Activated T-helper 1 cell treated with anti-CD3 and anti-CD28 coated beads, Interleukin-2, amount 50 U/mL, for 16 hours (primary cell): ENCODE measurements around the gene TAS2R30.

Experiments used
- DNase-seq, 2 donors: peaks; one replicate each; pipeline ENCODE4 v3.0.0-alpha.2; 2020; ENCODE audit warnings: low read depth in 1 of 2, low spot score in 1 of 2

TAS2R30 gene, protein sequence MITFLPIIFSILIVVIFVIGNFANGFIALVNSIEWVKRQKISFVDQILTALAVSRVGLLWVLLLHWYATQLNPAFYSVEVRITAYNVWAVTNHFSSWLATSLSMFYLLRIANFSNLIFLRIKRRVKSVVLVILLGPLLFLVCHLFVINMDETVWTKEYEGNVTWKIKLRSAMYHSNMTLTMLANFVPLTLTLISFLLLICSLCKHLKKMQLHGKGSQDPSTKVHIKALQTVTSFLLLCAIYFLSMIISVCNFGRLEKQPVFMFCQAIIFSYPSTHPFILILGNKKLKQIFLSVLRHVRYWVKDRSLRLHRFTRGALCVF

GRCh38 chr12:11134305-11134704 lies at the start of gene TAS2R30:
TSS of gene TAS2R30 (minus strand) at chr12:11134644. CDS start at chr12:11134244, 400 bp downstream.
- no peak for DNase-seq

- DNase-seq, result no peak
Measured at GRCh38 chr12:11183011-11183410, 48.6 kb upstream of the TAS2R30 start.

- no peak for DNase-seq
Measured at GRCh38 chr12:11182529-11182928, 48.1 kb upstream of the TAS2R30 start.

DNA sequence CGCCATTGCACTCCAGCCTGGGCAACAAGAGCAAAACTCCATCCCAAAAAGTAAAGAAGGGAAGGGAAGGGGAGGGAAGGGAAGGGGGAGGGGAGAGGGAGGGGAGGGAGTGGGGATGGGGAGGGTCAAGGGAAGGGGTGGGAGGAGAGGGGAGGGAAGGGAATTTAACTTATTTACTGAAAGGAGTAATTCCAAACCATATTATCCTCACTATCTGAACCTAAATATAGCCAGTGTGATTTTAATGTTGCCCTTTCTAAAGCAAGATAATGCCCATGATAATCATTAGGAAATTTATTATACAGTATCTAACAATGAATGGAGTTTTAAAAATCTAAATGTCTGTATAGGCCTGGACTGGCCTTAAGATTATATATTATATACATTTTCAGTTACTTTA lies 43.8 kb upstream of the TAS2R30 start:
- no peak for DNase-seq

DNA sequence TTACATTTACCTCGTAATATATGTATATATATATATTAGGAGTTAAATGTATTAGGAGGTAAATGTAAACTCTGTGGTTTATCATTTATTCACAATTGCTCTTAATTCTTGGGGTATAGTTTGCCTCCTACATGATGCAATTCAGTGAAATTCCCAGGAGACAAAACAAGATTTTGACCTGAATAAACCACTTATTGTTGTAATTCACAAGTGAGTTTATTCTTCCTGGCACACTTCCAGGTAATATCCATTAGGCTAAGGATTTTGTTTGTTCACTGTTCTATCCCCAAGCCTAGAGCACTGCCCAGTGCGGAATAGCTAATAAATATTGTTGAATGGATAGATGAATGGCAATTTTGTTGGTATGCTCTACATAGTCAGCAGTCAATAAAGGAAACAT lies 39.6 kb upstream of the TAS2R30 start:
- no peak for DNase-seq

DNA sequence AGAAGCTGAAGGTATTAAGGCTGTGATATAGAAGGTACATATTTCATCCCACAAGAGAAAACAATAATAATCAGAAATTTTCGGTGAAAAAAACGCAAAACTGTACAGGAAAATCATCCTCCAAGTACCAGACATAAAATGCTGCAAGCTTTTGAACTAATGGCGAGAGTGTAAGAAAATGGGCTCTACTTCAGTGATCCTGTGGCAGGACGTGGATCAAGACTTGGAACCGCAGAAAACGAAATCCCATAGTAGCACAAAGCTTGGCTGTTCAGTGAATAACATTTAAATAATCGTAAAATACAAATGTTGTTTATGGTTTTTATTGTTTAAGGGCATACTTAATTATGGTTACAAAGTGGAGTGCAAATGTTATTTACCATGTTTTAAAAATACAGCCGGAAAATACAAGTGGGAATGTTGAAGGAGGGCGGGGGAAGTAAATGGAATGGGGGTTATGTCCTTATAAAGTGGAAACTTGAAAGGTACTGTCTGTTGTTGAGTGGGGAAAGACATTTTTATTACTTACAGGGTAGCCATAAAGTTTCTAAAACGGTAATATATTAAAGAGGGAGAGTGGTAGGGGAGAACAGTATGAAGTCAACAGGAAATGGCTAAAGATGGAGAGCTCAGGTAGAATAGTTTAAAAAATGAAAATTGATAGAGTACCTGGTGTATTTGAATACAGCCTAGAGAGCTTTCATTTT lies 37.7 kb upstream of the TAS2R30 start:
- no peak for DNase-seq

- peak; percentile 71 to 79 for DNase-seq
Measured at GRCh38 chr12:11171145-11171968, 36.9 kb upstream of the TAS2R30 start, which contains the start of gene SMIM10L1. TSS of gene SMIM10L1 (plus strand) at chr12:11171194. CDS start at chr12:11171357, 163 bp downstream.

GRCh38 chr12:11170810-11171144 lies 36.3 kb upstream of the TAS2R30 start:
- no peak for DNase-seq

DNA sequence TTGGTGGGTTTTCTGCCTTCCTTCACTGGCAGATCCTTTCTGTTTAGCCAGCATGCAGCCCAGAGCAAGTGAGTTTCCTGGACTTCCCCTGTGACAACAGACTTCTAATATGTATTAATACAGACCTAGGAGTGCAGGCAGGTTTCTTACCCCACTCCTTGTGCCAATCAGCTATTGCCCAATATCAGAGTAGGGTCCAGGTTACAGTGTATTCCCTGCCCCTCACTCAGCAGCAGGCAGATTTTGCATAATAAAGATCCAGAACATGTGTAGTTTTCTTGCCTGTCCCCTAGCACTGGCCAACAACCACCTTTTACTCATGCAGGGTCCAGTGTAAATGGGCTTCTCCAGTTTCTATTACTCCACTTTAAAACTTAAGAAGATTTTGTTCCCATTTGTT lies 31.9 kb upstream of the TAS2R30 start:
- no peak for DNase-seq

DNA sequence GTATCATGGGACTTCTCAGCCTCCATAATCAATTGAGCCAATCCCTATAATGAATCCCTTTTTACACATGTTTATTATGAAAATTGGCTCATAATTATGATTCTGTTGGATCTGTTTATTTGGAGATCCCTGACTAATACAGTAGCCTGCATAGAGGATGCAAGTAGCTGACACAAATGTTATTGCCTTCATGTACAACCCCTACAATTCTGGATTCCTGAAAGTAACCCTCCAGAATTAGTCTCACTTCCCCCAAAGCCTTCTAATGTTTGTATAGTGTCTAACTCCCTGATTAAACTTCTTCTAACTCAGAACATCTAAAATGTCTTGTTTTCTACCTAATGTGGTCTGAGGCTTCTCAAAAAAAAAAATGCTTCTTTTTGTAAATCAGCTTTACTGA lies 29.9 kb upstream of the TAS2R30 start:
- DNase-seq, result no peak

DNA sequence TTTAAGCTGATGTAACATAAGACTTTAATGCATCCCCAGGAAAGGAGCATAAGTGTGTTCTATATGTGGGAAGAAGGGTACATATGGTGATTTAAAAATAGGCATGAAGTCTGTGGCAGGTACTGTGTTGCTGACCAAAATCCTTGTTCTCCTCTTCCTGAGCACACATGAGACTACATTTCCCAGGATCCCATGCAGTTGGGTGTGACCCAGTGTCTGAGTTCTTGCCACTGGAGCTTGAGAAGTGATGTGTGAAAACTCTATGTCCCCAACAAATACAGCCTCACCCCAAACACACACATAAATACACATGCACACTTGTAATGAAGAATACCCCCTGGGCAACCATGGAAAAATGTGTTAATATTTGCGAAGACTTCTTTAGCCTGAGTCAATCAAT lies 28.1 kb upstream of the TAS2R30 start:
- DNase-seq, result no peak

GRCh38 chr12:11158885-11159444 lies 24.5 kb upstream of the TAS2R30 start:
- DNase-seq, result no peak

GRCh38 chr12:11154400-11154925 lies 20.0 kb upstream of the TAS2R30 start:
- no peak for DNase-seq

DNA sequence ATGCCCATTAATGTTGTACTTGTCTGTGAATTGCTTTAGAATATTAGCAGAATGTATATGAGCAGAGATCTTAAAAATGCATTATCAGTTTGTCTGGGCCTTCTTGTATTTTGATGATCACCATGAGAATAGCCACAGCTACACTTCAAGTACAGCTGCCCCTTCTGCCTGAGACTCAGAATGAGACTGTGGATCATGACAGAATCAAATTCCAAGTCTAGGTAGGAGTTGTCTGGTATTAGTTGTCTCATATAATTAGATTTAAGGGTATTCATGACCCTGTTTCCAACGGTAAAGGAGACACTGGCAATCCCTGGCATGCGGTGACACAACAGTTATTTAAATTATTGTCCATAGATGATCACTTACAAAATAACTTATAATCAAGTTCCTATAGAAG lies 18.3 kb upstream of the TAS2R30 start:
- DNase-seq, result no peak

- DNase-seq, result no peak
Measured at GRCh38 chr12:11150832-11151231, 16.4 kb upstream of the TAS2R30 start.

DNA sequence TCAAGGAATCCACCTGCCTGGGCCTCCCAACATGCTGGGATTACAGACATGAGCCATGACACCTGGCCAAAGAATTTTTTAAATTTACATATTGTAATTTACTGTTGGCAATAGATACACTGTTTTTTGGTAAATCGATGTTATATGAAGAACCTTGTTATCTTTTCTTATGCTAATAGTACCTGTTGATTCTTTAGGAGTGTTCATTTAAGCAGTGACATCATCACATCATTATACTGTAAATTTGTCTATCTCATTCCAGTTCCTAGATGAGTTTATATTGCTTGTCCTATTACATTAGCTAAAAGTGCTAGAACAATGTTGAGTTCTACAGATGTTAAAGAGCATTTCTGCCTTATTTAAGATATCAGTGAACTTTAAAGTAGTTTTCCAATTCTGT lies 13.0 kb upstream of the TAS2R30 start:
- DNase-seq, result no peak

DNA sequence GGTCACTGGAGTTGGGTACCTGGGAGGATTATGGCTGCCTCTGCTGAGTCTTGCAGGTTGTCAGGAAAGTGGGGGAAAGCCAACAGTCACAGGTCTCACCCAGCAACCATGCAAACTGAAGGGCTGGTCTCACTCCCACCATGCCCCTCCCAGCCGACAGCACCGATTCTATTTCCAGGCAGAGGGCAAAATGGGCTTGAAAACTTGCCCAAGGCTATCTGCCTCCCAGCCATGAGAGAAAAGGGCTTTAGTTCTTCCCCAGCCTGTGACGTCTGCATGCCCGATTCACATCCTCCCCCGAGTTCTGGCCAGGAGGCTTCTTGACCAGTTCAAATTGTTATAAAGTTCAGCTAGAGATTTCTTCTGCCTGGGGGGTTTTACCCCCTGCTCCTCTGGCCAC lies 9.9 kb upstream of the TAS2R30 start:
- no peak for DNase-seq

DNA sequence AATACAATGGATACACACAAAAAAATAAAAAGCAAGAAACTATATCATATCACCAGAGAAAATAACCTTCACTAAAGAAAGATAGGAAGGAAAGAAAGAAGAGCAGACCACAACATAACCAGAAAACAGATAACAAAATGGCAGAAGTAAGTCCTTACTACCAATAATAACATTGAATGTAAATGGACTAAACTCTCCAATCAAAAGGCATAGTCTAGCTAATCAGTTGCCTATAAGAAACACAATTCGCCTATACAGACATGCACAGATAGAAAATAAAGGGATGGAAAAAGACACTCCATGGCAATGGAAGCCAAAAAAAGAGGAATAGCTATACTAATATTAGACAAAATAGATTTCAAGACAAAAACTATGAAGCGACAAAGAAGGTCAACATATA lies 8.9 kb upstream of the TAS2R30 start:
- no peak for DNase-seq

DNA sequence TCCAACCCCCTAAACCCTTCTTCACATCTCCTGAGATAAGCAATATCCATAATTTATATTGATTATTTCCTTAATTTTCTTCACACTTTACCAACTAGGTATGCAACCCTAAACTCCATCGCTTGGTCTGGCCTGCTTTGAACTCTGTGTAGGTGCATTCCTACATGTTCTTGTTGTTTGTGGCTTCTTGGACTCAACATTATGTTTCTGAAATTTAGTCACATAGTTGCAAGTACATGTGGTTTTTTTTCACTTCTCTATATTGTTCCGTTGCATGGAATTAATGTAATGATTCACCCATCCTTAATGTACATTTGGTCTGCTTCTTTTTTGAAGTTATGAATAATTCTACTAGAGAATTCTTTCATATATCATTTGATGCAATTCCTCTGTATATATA lies 1.6 kb upstream of the TAS2R30 start:
- no peak for DNase-seq

- DNase-seq, result no peak
Measured at GRCh38 chr12:11133816-11134215, 628 bp downstream of the TAS2R30 start.

GRCh38 chr12:11133162-11133561 lies 1.3 kb downstream of the TAS2R30 start:
- DNase-seq, result no peak
